ENCODE measurements around the gene KAT2A. TPM values are rescaled to one million over a fixed set of nuclear protein-coding genes. Genes with fewer than 3 reads are reported as not detected.

Gene KAT2A
- total and polyA plus RNA-seq, 12 donors = 16.0 to 671 (median 57.3) TPM

DNA sequence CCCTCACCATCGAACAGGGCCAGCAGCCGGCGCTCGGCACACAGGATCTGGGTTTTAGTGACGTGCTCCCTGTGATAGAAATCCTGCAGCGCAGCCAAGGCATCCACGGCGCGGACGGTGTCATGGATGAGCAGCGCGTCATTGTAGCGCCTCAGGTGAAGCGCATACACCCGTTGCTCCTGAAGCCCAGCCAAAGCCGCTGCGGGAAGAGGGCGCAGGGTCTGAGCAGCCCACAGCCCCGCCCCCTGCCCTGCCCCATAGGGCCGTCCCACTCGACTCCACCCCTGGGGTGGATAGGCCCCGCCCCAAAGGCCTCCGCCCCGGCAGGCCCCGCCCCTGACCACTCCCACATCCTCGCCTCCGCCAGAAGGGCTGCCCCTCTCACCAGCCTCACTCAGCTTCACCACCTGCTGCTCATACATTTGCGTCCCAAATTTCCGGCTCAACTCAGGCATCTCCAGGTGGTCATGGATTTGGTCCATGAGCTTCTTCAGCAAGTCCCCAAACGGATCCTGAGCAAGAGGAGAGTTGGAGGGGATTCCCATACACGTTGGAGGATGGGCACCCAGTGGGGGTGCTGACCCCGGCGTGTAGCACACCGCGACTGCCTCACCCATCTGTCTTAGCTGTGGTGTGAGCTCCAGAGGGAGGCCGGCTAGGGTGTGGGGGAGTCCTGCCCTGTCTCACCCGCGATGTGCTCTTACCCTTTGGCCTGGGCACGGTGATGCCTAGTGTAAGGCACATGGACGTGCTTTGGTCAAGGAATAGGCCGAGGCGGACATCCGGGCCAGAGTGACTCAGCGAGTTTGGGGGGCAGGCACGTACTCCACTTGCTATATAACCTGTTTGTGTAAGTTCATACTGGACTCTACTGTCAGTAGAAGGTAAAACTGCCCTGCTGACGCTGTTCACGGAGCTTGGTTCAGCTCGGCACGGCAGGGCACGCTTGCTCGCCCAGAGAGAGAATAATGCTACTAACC is 13.3 kb downstream of the KAT2A start:
- intact Hi-C loops (cut with DNase I) = no loop called here
- WGBS, 4 donors = 60 to 75% (median 69%) methylated on average over 30 to 51 of the region's 51 CpGs
- Histone ChIP-seq H3K4me3 (peak overlapping the region in 1 of 4 donors; percentile 44), H3K9me3 (replicated peaks in 1 of 3) (no peaks in the 10 kb centered on the region), H3K27ac (no peak overlapping the region), H3K27me3 (no peaks in the 10 kb centered on the region), H3K4me1 (replicated peaks in 1 of 2) (peaks cover 11 to 20% of the 10 kb centered on the region in 2 donors), H3K36me3 (replicated peaks in 1 of 2) (peaks cover 0 to 18% of the 10 kb centered on the region in 2 donors)
- TF ChIP-seq, protein P1, sequence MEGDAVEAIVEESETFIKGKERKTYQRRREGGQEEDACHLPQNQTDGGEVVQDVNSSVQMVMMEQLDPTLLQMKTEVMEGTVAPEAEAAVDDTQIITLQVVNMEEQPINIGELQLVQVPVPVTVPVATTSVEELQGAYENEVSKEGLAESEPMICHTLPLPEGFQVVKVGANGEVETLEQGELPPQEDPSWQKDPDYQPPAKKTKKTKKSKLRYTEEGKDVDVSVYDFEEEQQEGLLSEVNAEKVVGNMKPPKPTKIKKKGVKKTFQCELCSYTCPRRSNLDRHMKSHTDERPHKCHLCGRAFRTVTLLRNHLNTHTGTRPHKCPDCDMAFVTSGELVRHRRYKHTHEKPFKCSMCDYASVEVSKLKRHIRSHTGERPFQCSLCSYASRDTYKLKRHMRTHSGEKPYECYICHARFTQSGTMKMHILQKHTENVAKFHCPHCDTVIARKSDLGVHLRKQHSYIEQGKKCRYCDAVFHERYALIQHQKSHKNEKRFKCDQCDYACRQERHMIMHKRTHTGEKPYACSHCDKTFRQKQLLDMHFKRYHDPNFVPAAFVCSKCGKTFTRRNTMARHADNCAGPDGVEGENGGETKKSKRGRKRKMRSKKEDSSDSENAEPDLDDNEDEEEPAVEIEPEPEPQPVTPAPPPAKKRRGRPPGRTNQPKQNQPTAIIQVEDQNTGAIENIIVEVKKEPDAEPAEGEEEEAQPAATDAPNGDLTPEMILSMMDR (IDR thresholded peaks at IDR 0.05) = no peak
- no peak for TF ChIP-seq POLR2A (IDR thresholded peaks at IDR 0.05)
- peak in 6 of 7 donors; percentile 65 to 80 (median 76) for DNase-seq

DNA sequence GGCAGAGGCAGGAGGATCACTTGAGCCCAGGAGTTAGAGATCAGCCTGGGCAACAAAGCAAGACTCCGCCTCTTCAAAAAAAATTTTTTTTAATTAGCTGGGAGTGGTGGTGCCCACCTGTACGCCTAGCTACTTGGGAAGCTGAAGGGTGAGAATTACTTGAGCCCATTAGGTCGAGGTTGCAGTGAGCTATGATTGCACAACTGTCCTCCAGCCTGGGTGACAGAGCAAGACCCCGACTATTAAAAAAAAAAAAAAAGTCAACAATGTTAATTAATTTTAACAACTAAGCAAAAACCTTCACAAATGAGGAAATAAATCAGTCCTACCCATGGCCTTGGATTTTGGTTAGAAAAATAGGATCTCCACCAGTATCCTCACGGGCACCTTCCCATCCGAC is 14.0 kb downstream of the KAT2A start:
- H3K36me3 ChIP-seq (replicated peaks in 1 of 2) = peaks cover 0 to 18% of the 10 kb centered on the region in 2 donors
- H3K27ac ChIP-seq = no peak overlapping the region
- WGBS, 4 donors = 70 to 79% (median 76%) methylated on average over 6 of the region's 6 CpGs
- H3K27me3 ChIP-seq = no peaks in the 10 kb centered on the region
- H3K4me1 ChIP-seq (replicated peaks in 1 of 2) = peaks cover 8 to 16% of the 10 kb centered on the region in 2 donors
- peak overlapping the region in 1 of 4 donors; percentile 44 for H3K4me3 ChIP-seq
- intact Hi-C loops (cut with DNase I) = no loop called here
- no peak for DNase-seq
- no peaks in the 10 kb centered on the region for H3K9me3 ChIP-seq (replicated peaks in 1 of 3)
- TF ChIP-seq, protein P1 (IDR thresholded peaks at IDR 0.05) = no peak
- no peak for TF ChIP-seq POLR2A (IDR thresholded peaks at IDR 0.05)

DNA sequence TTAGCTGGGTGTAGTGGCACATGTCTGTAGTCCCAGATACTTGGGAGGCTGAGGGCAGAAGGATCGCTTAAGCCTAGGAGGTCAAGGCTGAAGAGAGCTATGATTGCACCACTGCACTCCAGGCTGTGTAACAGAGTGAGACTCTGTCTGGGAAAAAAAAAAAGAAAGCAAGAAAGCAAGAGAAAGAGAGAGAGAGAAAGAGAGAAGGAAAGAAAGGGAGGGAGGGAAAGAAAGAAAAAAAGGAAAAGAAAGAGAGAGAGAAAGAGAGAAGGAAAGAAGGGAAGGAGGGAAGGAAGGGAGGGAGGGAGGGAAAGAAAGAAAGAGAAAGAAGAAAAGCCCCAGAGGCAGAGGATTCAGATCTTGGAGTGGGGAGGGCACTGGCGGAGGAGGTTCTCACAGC is 15.2 kb downstream of the KAT2A start:
- Histone ChIP-seq H3K27ac (no peak overlapping the region), H3K27me3 (no peaks in the 10 kb centered on the region), H3K4me3 (no peak overlapping the region), H3K9me3 (replicated peaks in 1 of 3) (no peaks in the 10 kb centered on the region), H3K36me3 (replicated peaks in 1 of 2) (peaks cover 0 to 18% of the 10 kb centered on the region in 2 donors), H3K4me1 (replicated peaks in 1 of 2) (peaks cover 0 to 9% of the 10 kb centered on the region in 2 donors)
- no peak for TF ChIP-seq POLR2A (IDR thresholded peaks at IDR 0.05)
- TF ChIP-seq, protein P1 (IDR thresholded peaks at IDR 0.05) = no peak
- WGBS, 4 donors = 66 to 79% (median 71%) methylated on average over 2 of the region's 2 CpGs
- DNase-seq = no peak
- intact Hi-C loops (cut with DNase I) = no loop called here

DNA sequence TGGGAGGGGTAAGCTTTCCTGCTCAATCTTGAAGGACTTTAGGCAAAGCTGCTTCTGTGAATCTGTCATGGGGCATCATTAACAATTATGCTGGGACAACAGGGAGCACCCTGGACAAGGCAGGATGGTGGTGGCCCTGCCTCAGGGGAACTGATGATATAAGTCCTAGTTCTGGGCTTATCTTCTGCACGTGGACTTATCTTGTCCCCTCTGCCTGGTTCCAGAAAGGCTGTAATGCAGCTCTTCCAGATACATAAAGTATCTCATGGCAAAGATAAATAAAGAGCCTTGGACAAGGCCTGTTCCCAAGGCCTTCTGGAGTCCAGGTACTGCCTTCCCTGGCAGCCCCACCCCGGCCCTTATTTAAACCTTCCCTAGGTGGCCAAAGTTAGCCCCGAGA is 16.9 kb downstream of the KAT2A start:
- Histone ChIP-seq H3K27me3 (no peaks in the 10 kb centered on the region), H3K36me3 (replicated peaks in 1 of 2) (peaks cover 0 to 16% of the 10 kb centered on the region in 2 donors), H3K4me1 (replicated peaks in 1 of 2) (peaks cover 0 to 4% of the 10 kb centered on the region in 2 donors), H3K27ac (no peak overlapping the region), H3K9me3 (replicated peaks in 1 of 3) (no peaks in the 10 kb centered on the region), H3K4me3 (no peak overlapping the region)
- 46 to 74% (median 66%) methylated on average over 2 to 3 of the region's 3 CpGs for WGBS, 4 donors
- intact Hi-C loops (cut with DNase I) = loop anchor here in 1 of 2 donors (5.0 kb wide), 1 partner anchor 37 kb away; no protein-coding TSS in a partner anchor
- no peak for DNase-seq
- TF ChIP-seq, protein P1 (IDR thresholded peaks at IDR 0.05) = no peak
- TF ChIP-seq POLR2A (IDR thresholded peaks at IDR 0.05) = no peak

Data from adrenal gland (tissue), 12 donors.